Measurements from ENCODE around the gene CCDC197.
A peak's percentile ranks its signal among the peaks of the same experiment; 100 is the strongest.

CCDC197 gene

GRCh38 chr14:93977790-93978581, 19.1 kb upstream of the CCDC197 start:
- Histone ChIP-seq H3F3A (ENCODE audit: insufficient read depth, low read length) (peaks cover 18% of the 10 kb centered on the region; the same call in 1 of the 2 replicates), H3K9ac (ENCODE audit: low read length) (peak overlapping the region; percentile 84), H2AFZ (ENCODE audit: low read length) (no peak overlapping the region), H3K4me3 (ENCODE audit: low read depth, low read length, poor library complexity, severe bottlenecking) (peak overlapping the region; percentile 50), H3K4me1 (ENCODE audit: insufficient read depth, low read length, severe bottlenecking) (peaks cover 87% of the 10 kb centered on the region), H4K20me1 (ENCODE audit: insufficient read depth, low read length) (no peaks in the 10 kb centered on the region), H3K79me2 (ENCODE audit: insufficient read depth, low read length) (no peaks in the 10 kb centered on the region), H3K36me3 (ENCODE audit: insufficient read depth, low read length) (no peaks in the 10 kb centered on the region), H3K27me3 (ENCODE audit: insufficient read depth, low read length) (no peaks in the 10 kb centered on the region), H3K4me2 (ENCODE audit: low read length) (peak overlapping the region; percentile 70), H3K27ac (ENCODE audit: low read depth, low read length, poor library complexity, severe bottlenecking) (peak overlapping the region; percentile 100), H3K9me2 (ENCODE audit: low read depth, low read length) (no peaks in the 10 kb centered on the region), H3K9me3 (ENCODE audit: low read length) (no peaks in the 10 kb centered on the region; the same call in 1 of the 2 replicates)
- TF ChIP-seq EZH2 (IDR thresholded peaks at IDR 0.05; ENCODE audit: borderline replicate concordance, low read length): no peak
- TF ChIP-seq CTCF (IDR thresholded peaks at IDR 0.05; ENCODE audit: low read length): no peak

GRCh38 chr14:93978735-93979134, 18.4 kb upstream of the CCDC197 start:
- H3K9me3 ChIP-seq (ENCODE audit: low read length): no peaks in the 10 kb centered on the region; the same call in 1 of the 2 replicates
- peak overlapping the region; percentile 84 for H3K9ac ChIP-seq (ENCODE audit: low read length)
- no peaks in the 10 kb centered on the region for H4K20me1 ChIP-seq (ENCODE audit: insufficient read depth, low read length)
- no peaks in the 10 kb centered on the region for H3K79me2 ChIP-seq (ENCODE audit: insufficient read depth, low read length)
- peak overlapping the region; percentile 21 for H3K4me3 ChIP-seq (ENCODE audit: low read depth, low read length, poor library complexity, severe bottlenecking)
- peaks cover 18% of the 10 kb centered on the region; the same call in 1 of the 2 replicates for H3F3A ChIP-seq (ENCODE audit: insufficient read depth, low read length)
- peak overlapping the region; percentile 100 for H3K27ac ChIP-seq (ENCODE audit: low read depth, low read length, poor library complexity, severe bottlenecking)
- TF ChIP-seq EZH2 (IDR thresholded peaks at IDR 0.05; ENCODE audit: borderline replicate concordance, low read length) (no peak), CTCF (IDR thresholded peaks at IDR 0.05; ENCODE audit: low read length) (no peak)
- H3K4me2 ChIP-seq (ENCODE audit: low read length): peak overlapping the region; percentile 65
- no peaks in the 10 kb centered on the region for H3K36me3 ChIP-seq (ENCODE audit: insufficient read depth, low read length)
- H2AFZ ChIP-seq (ENCODE audit: low read length): no peak overlapping the region
- no peaks in the 10 kb centered on the region for H3K27me3 ChIP-seq (ENCODE audit: insufficient read depth, low read length)
- H3K4me1 ChIP-seq (ENCODE audit: insufficient read depth, low read length, severe bottlenecking): peaks cover 79% of the 10 kb centered on the region
- H3K9me2 ChIP-seq (ENCODE audit: low read depth, low read length): no peaks in the 10 kb centered on the region

GRCh38 chr14:93980456-93981201, 16.5 kb upstream of the CCDC197 start:
- no peaks in the 10 kb centered on the region for H3K27me3 ChIP-seq (ENCODE audit: insufficient read depth, low read length)

More at GRCh38 chr14:93980456-93981201, 16.5 kb upstream of the CCDC197 start:
- no peak overlapping the region for H3K9ac ChIP-seq (ENCODE audit: low read length)
- H3K27ac ChIP-seq (ENCODE audit: low read depth, low read length, poor library complexity, severe bottlenecking): peak overlapping the region; percentile 100
- no peak for TF ChIP-seq CTCF (IDR thresholded peaks at IDR 0.05; ENCODE audit: low read length)
- TF ChIP-seq EZH2 (IDR thresholded peaks at IDR 0.05; ENCODE audit: borderline replicate concordance, low read length): no peak
- H2AFZ ChIP-seq (ENCODE audit: low read length): no peak overlapping the region
- H3K4me1 ChIP-seq (ENCODE audit: insufficient read depth, low read length, severe bottlenecking): peaks cover 71% of the 10 kb centered on the region
- H3K36me3 ChIP-seq (ENCODE audit: insufficient read depth, low read length): no peaks in the 10 kb centered on the region
- no peak overlapping the region for H3K4me3 ChIP-seq (ENCODE audit: low read depth, low read length, poor library complexity, severe bottlenecking)
- H3F3A ChIP-seq (ENCODE audit: insufficient read depth, low read length): peaks cover 18% of the 10 kb centered on the region; the same call in 1 of the 2 replicates
- no peaks in the 10 kb centered on the region for H4K20me1 ChIP-seq (ENCODE audit: insufficient read depth, low read length)
- H3K9me2 ChIP-seq (ENCODE audit: low read depth, low read length): no peaks in the 10 kb centered on the region
- no peaks in the 10 kb centered on the region for H3K79me2 ChIP-seq (ENCODE audit: insufficient read depth, low read length)
- no peak overlapping the region for H3K4me2 ChIP-seq (ENCODE audit: low read length)
- no peaks in the 10 kb centered on the region; the same call in 1 of the 2 replicates for H3K9me3 ChIP-seq (ENCODE audit: low read length)

Data from OCI-LY1 (cell line).